Prostate gland (tissue), 2 donors: Measurements from ENCODE around the gene CCDC157. TPM values are rescaled to one million over a fixed set of nuclear protein-coding genes. Genes with fewer than 3 reads are reported as not detected.

Experiments used
- DNase-seq: peaks from one replicate; pipeline ENCODE4 v3.0.0-alpha.2; 2019; ENCODE audit warnings: low spot score
- H3K27ac ChIP-seq, 2 donors: fragments of 200-600 bp; sonication (generic); 2 replicates each; pipeline ENCODE4 v1.5.1; 2017 to 2019
- H3K27me3 ChIP-seq: fragments of 200-600 bp; sonication (generic); replicated peaks from 2 replicates; pipeline ENCODE4 v1.5.1; 2019; ENCODE audit not compliant: insufficient read depth
- H3K36me3 ChIP-seq, 2 donors: fragments of 200-600 bp; sonication (generic); 1 replicate in 1 of 2; 2 replicates in 1 of 2; pipeline versions ENCODE4 v1.5.1 to v1.8.1; 2017 to 2019
- H3K4me1 ChIP-seq: fragments of 200-600 bp; sonication (generic); replicated peaks from 2 replicates; pipeline ENCODE4 v1.5.1; 2019
- H3K4me3 ChIP-seq, 2 donors: fragments of 200-600 bp; sonication (generic); 2 replicates each; pipeline ENCODE4 v1.5.1; 2017 to 2019
- H3K9me3 ChIP-seq: fragments of 200-600 bp; sonication (generic); 2 replicates; pipeline ENCODE4 v1.5.1; 2017
- CTCF ChIP-seq, 4 experiments: fragments of 200-600 bp in 2 of 4; fragments of 450-650 bp in 2 of 4; sonication (generic) in 2 of 4; IDR thresholded peaks; 1 replicate in 3 of 4; 2 replicates in 1 of 4; pipeline ENCODE4 v1.5.1; 2016 to 2019; ENCODE audit warnings: antibody characterized with exemption in 4 of 4, mild to moderate bottlenecking in 2 of 4, moderate library complexity in 2 of 4
- POLR2A ChIP-seq: fragments of 450-650 bp; IDR thresholded peaks from one replicate; pipeline ENCODE4 v1.6.1; 2016; ENCODE audit warnings: antibody characterized with exemption, mild to moderate bottlenecking
- POLR2AphosphoS5 ChIP-seq: sonication (generic); formaldehyde crosslinking; IDR thresholded peaks from one replicate; pipeline ENCODE4 v1.6.1; 2017; ENCODE audit warnings: antibody characterized with exemption
- WGBS: methylation state at CpG from one replicate; pipeline ENCODE4 v1.1.5; 2018; 5-methylcytosine and 5-hydroxymethylcytosine counted together
- intact Hi-C: fragments of 100-400 bp; cut with DNase I; formaldehyde crosslinking; loops from one replicate; pipeline ENCODE4 v1.14.2; 2022
- total RNA-seq, 2 donors: library from RNA; depleted of rRNA; stranded (reverse); fragments of >200 nt; gene quantifications; one replicate each; pipeline ENCODE4 v1.1.0, GENCODE V29; 2016

The CCDC157 gene
- total RNA-seq, 2 donors from 2014 or later: 3.5 to 28.6 TPM

GRCh38 chr22:30362651-30363281, 6.0 kb downstream of the CCDC157 start:
- Histone ChIP-seq H3K4me1 (no peaks in the 10 kb centered on the region), H3K4me3 (no peak overlapping the region), H3K27me3 (no peaks in the 10 kb centered on the region), H3K36me3 (no peaks in the 10 kb centered on the region), H3K9me3 (no peaks in the 10 kb centered on the region), H3K27ac (no peak overlapping the region)
- intact Hi-C loops: no loop called here
- no peak for TF ChIP-seq POLR2A
- no peak for TF ChIP-seq CTCF (IDR thresholded peaks at IDR 0.05)
- no peak for TF ChIP-seq POLR2AphosphoS5
- 76% methylated on average over 7 of the region's 7 CpGs for WGBS
- DNase-seq: no peak

- H3K27ac ChIP-seq: no peak overlapping the region
- H3K36me3 ChIP-seq: no peaks in the 10 kb centered on the region
- no peak for TF ChIP-seq POLR2AphosphoS5
- TF ChIP-seq CTCF (IDR thresholded peaks at IDR 0.05): no peak
- TF ChIP-seq POLR2A: no peak
- no peaks in the 10 kb centered on the region for H3K27me3 ChIP-seq
- no peak for DNase-seq
- intact Hi-C loops: no loop called here
- H3K4me1 ChIP-seq: no peaks in the 10 kb centered on the region
- no peaks in the 10 kb centered on the region for H3K9me3 ChIP-seq
- no peak overlapping the region for H3K4me3 ChIP-seq
- WGBS: 91% methylated on average over 18 of the region's 18 CpGs
Observed at GRCh38 chr22:30365891-30366290, 9.1 kb downstream of the CCDC157 start.

- no peak for DNase-seq
- no peak overlapping the region for H3K4me3 ChIP-seq
- no peaks in the 10 kb centered on the region for H3K9me3 ChIP-seq
- H3K4me1 ChIP-seq: no peaks in the 10 kb centered on the region
- H3K27ac ChIP-seq: no peak overlapping the region
- no peaks in the 10 kb centered on the region for H3K36me3 ChIP-seq
- no peaks in the 10 kb centered on the region for H3K27me3 ChIP-seq
- TF ChIP-seq POLR2AphosphoS5 (no peak), CTCF (IDR thresholded peaks at IDR 0.05) (no peak), POLR2A (no peak)
- intact Hi-C loops: no loop called here
- WGBS: 76% methylated on average over 9 of the region's 9 CpGs
Observed at GRCh38 chr22:30368420-30368819, 11.6 kb downstream of the CCDC157 start.

GRCh38 chr22:30370641-30371230, 13.9 kb downstream of the CCDC157 start:
- Histone ChIP-seq H3K4me1 (no peaks in the 10 kb centered on the region), H3K27me3 (no peaks in the 10 kb centered on the region), H3K4me3 (no peak overlapping the region), H3K27ac (no peak overlapping the region), H3K36me3 (no peaks in the 10 kb centered on the region), H3K9me3 (no peaks in the 10 kb centered on the region)
- TF ChIP-seq POLR2AphosphoS5 (no peak), POLR2A (no peak), CTCF (IDR thresholded peaks at IDR 0.05) (no peak)
- intact Hi-C loops: no loop called here
- DNase-seq: no peak
- WGBS: 67% methylated on average over 19 of the region's 19 CpGs

GRCh38 chr22:30371321-30371720, 14.5 kb downstream of the CCDC157 start:
- Histone ChIP-seq H3K27me3 (no peaks in the 10 kb centered on the region), H3K4me3 (no peak overlapping the region), H3K36me3 (no peaks in the 10 kb centered on the region), H3K9me3 (no peaks in the 10 kb centered on the region), H3K27ac (no peak overlapping the region), H3K4me1 (no peaks in the 10 kb centered on the region)
- intact Hi-C loops: no loop called here
- DNase-seq: no peak
- TF ChIP-seq POLR2AphosphoS5 (no peak), CTCF (IDR thresholded peaks at IDR 0.05) (no peak)
- WGBS: 92% methylated on average over 9 of the region's 9 CpGs
